ENCODE data around the gene INPP4A.

DNA sequence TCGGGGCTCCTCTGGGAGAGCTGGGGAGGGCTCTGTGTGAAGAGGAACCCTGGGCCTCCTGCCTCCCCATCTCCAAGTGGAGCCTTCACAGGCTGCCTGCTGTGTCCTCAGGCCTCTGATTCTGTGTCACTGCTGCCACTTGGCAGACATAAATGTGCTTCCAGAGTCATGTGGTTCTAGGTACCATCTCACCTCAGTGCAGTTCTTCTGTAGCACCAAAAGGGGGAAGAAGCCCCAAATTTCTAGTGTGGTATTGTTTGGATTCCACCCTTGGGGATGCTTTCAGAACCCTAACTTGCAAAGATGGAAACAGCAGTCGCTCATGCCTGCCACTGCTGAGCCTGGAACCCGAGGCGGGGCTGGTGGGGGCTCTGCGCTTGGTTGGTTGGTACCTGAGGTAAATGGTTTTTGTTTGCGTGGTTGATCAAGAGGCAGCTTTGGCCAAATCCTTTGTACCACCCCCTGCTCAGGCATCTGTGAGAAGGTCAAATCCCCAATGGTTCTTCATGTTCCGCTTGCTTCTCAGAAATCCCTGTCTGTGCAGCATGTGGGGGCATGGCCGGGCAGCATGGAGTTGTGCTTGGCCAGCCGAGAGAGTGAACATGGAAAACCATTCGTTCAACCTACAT is 136.1 kb downstream of the INPP4A start:
- TF ChIP-seq, protein P1, sequence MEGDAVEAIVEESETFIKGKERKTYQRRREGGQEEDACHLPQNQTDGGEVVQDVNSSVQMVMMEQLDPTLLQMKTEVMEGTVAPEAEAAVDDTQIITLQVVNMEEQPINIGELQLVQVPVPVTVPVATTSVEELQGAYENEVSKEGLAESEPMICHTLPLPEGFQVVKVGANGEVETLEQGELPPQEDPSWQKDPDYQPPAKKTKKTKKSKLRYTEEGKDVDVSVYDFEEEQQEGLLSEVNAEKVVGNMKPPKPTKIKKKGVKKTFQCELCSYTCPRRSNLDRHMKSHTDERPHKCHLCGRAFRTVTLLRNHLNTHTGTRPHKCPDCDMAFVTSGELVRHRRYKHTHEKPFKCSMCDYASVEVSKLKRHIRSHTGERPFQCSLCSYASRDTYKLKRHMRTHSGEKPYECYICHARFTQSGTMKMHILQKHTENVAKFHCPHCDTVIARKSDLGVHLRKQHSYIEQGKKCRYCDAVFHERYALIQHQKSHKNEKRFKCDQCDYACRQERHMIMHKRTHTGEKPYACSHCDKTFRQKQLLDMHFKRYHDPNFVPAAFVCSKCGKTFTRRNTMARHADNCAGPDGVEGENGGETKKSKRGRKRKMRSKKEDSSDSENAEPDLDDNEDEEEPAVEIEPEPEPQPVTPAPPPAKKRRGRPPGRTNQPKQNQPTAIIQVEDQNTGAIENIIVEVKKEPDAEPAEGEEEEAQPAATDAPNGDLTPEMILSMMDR (IDR thresholded peaks at IDR 0.05): no peak
- no peak for TF ChIP-seq ZFX (IDR thresholded peaks at IDR 0.05; ENCODE audit: borderline replicate concordance)

Measured in 22Rv1 (cell line).